ENCODE measurements around the gene EXOC3. TPM values are rescaled to one million over a fixed set of nuclear protein-coding genes. Genes with fewer than 3 reads are reported as not detected.

Gene EXOC3
- total RNA-seq, 4 donors from 2014 or later = 46.4 to 92.7 (median 60.3) TPM

DNA sequence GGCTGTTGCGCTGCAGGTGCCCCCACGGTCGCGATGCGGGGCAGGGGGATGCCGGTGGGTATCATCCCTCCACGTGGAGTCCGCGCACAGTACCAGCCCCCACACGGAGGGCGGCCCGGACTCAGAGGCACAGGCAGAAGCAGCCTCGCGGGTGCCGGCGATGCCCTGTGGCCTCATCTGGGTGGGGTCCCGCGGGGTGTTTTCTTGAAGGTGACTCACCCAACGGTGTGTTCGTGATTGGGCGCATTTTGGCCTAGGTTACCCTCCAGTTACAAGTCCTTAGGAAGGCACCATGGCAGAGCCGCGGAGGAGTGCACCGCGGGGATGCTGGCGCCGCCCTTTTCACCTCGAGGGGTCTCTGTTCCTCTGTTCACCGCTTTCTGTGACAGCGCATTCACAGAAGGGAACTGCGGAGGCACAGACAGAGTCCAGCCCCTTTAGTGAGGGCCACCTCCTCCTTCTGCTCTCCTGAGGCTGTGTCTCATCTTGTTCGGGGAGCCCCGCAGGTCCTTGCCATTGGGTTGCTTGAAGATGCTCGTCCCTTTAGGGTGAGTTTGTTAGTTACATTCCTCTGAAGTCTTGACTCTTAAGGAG is 21.6 kb upstream of the EXOC3 start:
- 83 to 90% methylated on average over 2 to 4 of the region's 34 CpGs for WGBS, 2 donors (ENCODE audit: low coverage in 1 of 2)
- no peak overlapping the region for H3K4me3 ChIP-seq
- peaks cover 10% of the 10 kb centered on the region for H3K27me3 ChIP-seq
- no peaks in the 10 kb centered on the region for H3K36me3 ChIP-seq
- H3K4me1 ChIP-seq = no peaks in the 10 kb centered on the region
- no peaks in the 10 kb centered on the region for H3K9me3 ChIP-seq
- no peak for TF ChIP-seq EP300 (IDR thresholded peaks at IDR 0.05)
- no peak for TF ChIP-seq POLR2AphosphoS5 (IDR thresholded peaks at IDR 0.05)
- TF ChIP-seq POLR2A (IDR thresholded peaks at IDR 0.05) = no peak
- TF ChIP-seq, protein P1, sequence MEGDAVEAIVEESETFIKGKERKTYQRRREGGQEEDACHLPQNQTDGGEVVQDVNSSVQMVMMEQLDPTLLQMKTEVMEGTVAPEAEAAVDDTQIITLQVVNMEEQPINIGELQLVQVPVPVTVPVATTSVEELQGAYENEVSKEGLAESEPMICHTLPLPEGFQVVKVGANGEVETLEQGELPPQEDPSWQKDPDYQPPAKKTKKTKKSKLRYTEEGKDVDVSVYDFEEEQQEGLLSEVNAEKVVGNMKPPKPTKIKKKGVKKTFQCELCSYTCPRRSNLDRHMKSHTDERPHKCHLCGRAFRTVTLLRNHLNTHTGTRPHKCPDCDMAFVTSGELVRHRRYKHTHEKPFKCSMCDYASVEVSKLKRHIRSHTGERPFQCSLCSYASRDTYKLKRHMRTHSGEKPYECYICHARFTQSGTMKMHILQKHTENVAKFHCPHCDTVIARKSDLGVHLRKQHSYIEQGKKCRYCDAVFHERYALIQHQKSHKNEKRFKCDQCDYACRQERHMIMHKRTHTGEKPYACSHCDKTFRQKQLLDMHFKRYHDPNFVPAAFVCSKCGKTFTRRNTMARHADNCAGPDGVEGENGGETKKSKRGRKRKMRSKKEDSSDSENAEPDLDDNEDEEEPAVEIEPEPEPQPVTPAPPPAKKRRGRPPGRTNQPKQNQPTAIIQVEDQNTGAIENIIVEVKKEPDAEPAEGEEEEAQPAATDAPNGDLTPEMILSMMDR (IDR thresholded peaks at IDR 0.05) = no peak
- H3K27ac ChIP-seq = no peak overlapping the region
- ATAC-seq = no peak

DNA sequence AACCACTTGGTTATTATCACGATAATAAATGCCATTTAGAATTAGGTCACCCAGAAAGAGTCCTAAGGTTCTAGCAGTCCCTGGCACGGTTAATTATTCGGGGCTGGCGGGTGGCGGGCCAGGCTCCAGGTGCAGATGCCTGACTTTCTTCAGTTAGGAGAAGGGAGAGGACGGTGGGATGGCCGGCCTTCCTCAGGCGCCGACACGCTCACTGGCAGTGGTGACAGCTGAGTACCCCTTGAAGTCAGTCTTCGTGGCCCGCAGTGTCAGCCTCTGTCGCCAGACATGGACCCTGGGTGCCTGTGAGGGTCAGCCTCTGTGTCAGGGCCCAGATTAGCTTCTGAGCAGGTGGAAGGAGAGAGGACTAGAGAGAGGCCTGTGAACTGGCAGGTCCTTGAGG is 21.1 kb upstream of the EXOC3 start:
- no peak overlapping the region for H3K4me3 ChIP-seq
- WGBS, 2 donors (ENCODE audit: low coverage in 1 of 2) = 70 to 76% methylated on average over 2 to 7 of the region's 13 CpGs
- peaks cover 10% of the 10 kb centered on the region for H3K27me3 ChIP-seq
- TF ChIP-seq POLR2AphosphoS5 (IDR thresholded peaks at IDR 0.05) (no peak), EP300 (IDR thresholded peaks at IDR 0.05) (no peak), POLR2A (IDR thresholded peaks at IDR 0.05) (no peak)
- TF ChIP-seq, protein P1 (IDR thresholded peaks at IDR 0.05) = no peak
- no peaks in the 10 kb centered on the region for H3K9me3 ChIP-seq
- H3K36me3 ChIP-seq = no peaks in the 10 kb centered on the region
- ATAC-seq = no peak
- no peaks in the 10 kb centered on the region for H3K4me1 ChIP-seq
- H3K27ac ChIP-seq = no peak overlapping the region

DNA sequence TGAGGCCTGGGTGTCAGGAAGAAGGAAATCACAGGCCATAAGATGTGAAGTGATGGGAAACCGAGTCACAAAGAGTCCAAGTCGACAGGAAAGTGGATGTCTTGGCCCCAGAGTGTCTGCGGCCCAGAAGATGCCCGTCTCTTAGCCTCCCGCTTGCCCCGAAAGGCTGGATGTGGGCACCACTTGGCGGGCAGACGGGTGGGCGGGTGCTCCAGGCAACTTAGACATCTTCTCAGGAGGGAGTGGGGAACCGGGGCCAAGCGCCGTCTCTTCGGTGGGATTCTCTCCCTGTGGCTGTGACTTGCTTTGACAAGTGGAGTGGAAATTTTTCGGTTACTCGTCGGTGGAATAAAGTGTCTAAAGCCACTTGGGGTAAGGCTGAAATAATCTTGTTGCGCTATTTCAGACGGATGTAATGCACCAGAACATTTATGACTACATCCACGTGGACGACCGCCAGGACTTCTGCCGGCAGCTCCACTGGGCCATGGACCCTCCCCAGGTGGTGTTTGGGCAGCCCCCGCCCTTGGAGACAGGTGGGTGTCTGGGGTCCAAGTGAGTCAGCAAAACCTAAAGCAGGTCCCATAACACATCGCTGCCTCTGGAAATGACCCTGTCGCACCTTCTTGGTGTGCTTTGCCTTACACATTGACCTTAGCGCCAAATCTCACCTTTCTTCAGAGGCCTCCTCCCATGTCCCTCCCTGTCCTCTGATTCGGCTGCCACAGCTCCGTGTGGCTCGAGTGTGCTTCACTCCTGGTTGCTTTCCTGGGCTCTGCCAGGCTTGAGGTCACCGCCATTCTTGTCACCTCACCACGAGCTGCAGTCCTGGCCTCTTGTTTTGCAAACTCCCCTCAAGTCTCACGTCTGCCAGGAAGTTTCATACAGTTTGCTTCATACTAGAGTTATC is 20.4 kb upstream of the EXOC3 start:
- no peak for TF ChIP-seq POLR2A (IDR thresholded peaks at IDR 0.05)
- TF ChIP-seq, protein P1 (IDR thresholded peaks at IDR 0.05) = no peak
- no peak for TF ChIP-seq POLR2AphosphoS5 (IDR thresholded peaks at IDR 0.05)
- TF ChIP-seq EP300 (IDR thresholded peaks at IDR 0.05) = no peak
- no peak for ATAC-seq

DNA sequence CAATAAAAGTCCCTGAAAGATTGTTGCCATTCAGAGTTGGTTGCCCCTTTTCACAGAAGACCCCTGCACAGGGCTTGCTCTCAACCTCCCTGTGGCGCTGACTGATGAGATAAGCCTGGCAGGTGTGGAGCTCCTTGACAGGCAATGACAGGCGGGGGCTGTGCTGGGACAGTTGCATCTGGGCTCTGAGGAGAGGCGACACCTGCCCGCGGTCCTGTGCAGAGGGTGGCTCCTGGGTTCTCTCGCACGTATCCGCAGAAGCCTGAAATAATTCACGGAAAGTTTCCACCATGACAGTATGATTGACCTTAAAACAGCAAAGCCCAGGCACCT is 19.8 kb upstream of the EXOC3 start:
- no peak for ATAC-seq
- no peak overlapping the region for H3K27ac ChIP-seq
- WGBS, 2 donors (ENCODE audit: low coverage in 1 of 2) = 75 to 100% methylated on average over 1 to 9 of the region's 9 CpGs
- H3K9me3 ChIP-seq = no peaks in the 10 kb centered on the region
- H3K36me3 ChIP-seq = no peaks in the 10 kb centered on the region
- TF ChIP-seq, protein P1 (IDR thresholded peaks at IDR 0.05) = no peak
- no peak for TF ChIP-seq EP300 (IDR thresholded peaks at IDR 0.05)
- TF ChIP-seq POLR2A (IDR thresholded peaks at IDR 0.05) = no peak
- TF ChIP-seq POLR2AphosphoS5 (IDR thresholded peaks at IDR 0.05) = no peak
- H3K27me3 ChIP-seq = peaks cover 10% of the 10 kb centered on the region
- no peak overlapping the region for H3K4me3 ChIP-seq
- H3K4me1 ChIP-seq = no peaks in the 10 kb centered on the region

More for the DNA sequence above, 20.4 kb upstream of the EXOC3 start:
- Histone ChIP-seq H3K27me3 (peaks cover 10% of the 10 kb centered on the region), H3K36me3 (no peaks in the 10 kb centered on the region), H3K27ac (no peak overlapping the region), H3K4me3 (no peak overlapping the region), H3K9me3 (no peaks in the 10 kb centered on the region), H3K4me1 (no peaks in the 10 kb centered on the region)
- WGBS, 2 donors (ENCODE audit: low coverage in 1 of 2) = 75 to 90% methylated on average over 11 to 25 of the region's 32 CpGs

Data from gastroesophageal sphincter (tissue), 4 donors.